Activated naive CD8-positive, alpha-beta T cell treated with anti-CD3 and anti-CD28 coated beads for 36 hours (primary cell): ENCODE data around the gene RDM1. TPM values are rescaled to one million over a fixed set of nuclear protein-coding genes. Genes with fewer than 3 reads are reported as not detected.
"Not testable (repeated sequence)": the region's sequence is repeated elsewhere in the genome, so short reads cannot be mapped to it uniquely, and the experiment has no call there.

Experiments
- DNase-seq: peaks from one replicate; pipeline ENCODE4 v3.0.0; 2021
- H3K27ac Mint-ChIP-seq: one replicate; pipeline ENCODE4 v1.8.0; 2022; ENCODE audit warnings: mild to moderate bottlenecking, moderate library complexity, mixed read lengths
- H3K27me3 Mint-ChIP-seq: one replicate; pipeline ENCODE4 v1.8.0; 2022; ENCODE audit warnings: mild to moderate bottlenecking, mixed read lengths
- H3K36me3 Mint-ChIP-seq: one replicate; pipeline ENCODE4 v1.8.0; 2021; ENCODE audit warnings: mild to moderate bottlenecking, mixed read lengths
- H3K4me1 Mint-ChIP-seq: one replicate; pipeline ENCODE4 v1.8.0; 2021; ENCODE audit warnings: mixed read lengths
- H3K4me3 Mint-ChIP-seq: one replicate; pipeline ENCODE4 v1.8.0; 2022; ENCODE audit warnings: mild to moderate bottlenecking, moderate library complexity, mixed read lengths
- H3K9me3 Mint-ChIP-seq: one replicate; pipeline ENCODE4 v1.8.0; 2022; ENCODE audit warnings: mixed read lengths
- total RNA-seq, 2 experiments: library from RNA; stranded (reverse); gene quantifications; one replicate each; pipeline ENCODE4 v1.2.3, GENCODE V29; 2021

The RDM1 gene
- total RNA-seq, 2 experiments from 2014 or later, result 4.3 to 5.6 TPM

- no peaks in the 10 kb centered on the region for H3K27me3 Mint-ChIP-seq
- H3K4me3 Mint-ChIP-seq, result no peak overlapping the region
- H3K9me3 Mint-ChIP-seq, result no peaks in the 10 kb centered on the region
- H3K27ac Mint-ChIP-seq, result no peak overlapping the region
- H3K4me1 Mint-ChIP-seq, result peaks cover 7% of the 10 kb centered on the region
- peaks cover 2% of the 10 kb centered on the region for H3K36me3 Mint-ChIP-seq
- no peak for DNase-seq
Observed at GRCh38 chr17:35914354-35914753, 16.2 kb downstream of the RDM1 start.

- Mint-ChIP-seq H3K36me3 (peaks cover 2% of the 10 kb centered on the region), H3K27me3 (no peaks in the 10 kb centered on the region), H3K27ac (no peak overlapping the region), H3K4me3 (no peak overlapping the region), H3K9me3 (no peaks in the 10 kb centered on the region), H3K4me1 (peaks cover 7% of the 10 kb centered on the region)
- DNase-seq, result no peak
Observed at GRCh38 chr17:35913609-35914008, 17.0 kb downstream of the RDM1 start.

- DNase-seq, result no peak
- H3K36me3 Mint-ChIP-seq, result peaks cover 2% of the 10 kb centered on the region
- H3K4me1 Mint-ChIP-seq, result peaks cover 7% of the 10 kb centered on the region
- H3K4me3 Mint-ChIP-seq, result no peak overlapping the region
- no peak overlapping the region for H3K27ac Mint-ChIP-seq
- no peaks in the 10 kb centered on the region for H3K9me3 Mint-ChIP-seq
- H3K27me3 Mint-ChIP-seq, result no peaks in the 10 kb centered on the region
Observed at GRCh38 chr17:35912942-35913341, 17.6 kb downstream of the RDM1 start.

- H3K4me3 Mint-ChIP-seq, result no peak overlapping the region
- no peaks in the 10 kb centered on the region for H3K9me3 Mint-ChIP-seq
- no peaks in the 10 kb centered on the region for H3K27me3 Mint-ChIP-seq
- H3K27ac Mint-ChIP-seq, result no peak overlapping the region
- H3K4me1 Mint-ChIP-seq, result peaks cover 7% of the 10 kb centered on the region
- H3K36me3 Mint-ChIP-seq, result peaks cover 2% of the 10 kb centered on the region
- DNase-seq, result no peak
Observed at GRCh38 chr17:35912339-35912912, 18.1 kb downstream of the RDM1 start.

GRCh38 chr17:35909408-35909807, 21.2 kb downstream of the RDM1 start:
- H3K4me1 Mint-ChIP-seq, result peaks cover 7% of the 10 kb centered on the region
- H3K27ac Mint-ChIP-seq, result no peak overlapping the region
- no peak for DNase-seq
- H3K36me3 Mint-ChIP-seq, result peaks cover 2% of the 10 kb centered on the region
- H3K4me3 Mint-ChIP-seq, result no peak overlapping the region
- H3K9me3 Mint-ChIP-seq, result no peaks in the 10 kb centered on the region
- peaks cover 4% of the 10 kb centered on the region for H3K27me3 Mint-ChIP-seq

- H3K4me1 Mint-ChIP-seq, result no peaks in the 10 kb centered on the region
- DNase-seq, result no peak
- H3K36me3 Mint-ChIP-seq, result no peaks in the 10 kb centered on the region
- peaks cover 4% of the 10 kb centered on the region for H3K27me3 Mint-ChIP-seq
- no peak overlapping the region for H3K27ac Mint-ChIP-seq
- no peaks in the 10 kb centered on the region for H3K9me3 Mint-ChIP-seq
- no peak overlapping the region for H3K4me3 Mint-ChIP-seq
Observed at GRCh38 chr17:35907691-35908090, 22.9 kb downstream of the RDM1 start.

- H3K4me1 Mint-ChIP-seq, result no peaks in the 10 kb centered on the region
- no peak overlapping the region for H3K4me3 Mint-ChIP-seq
- DNase-seq, result no peak
- no peak overlapping the region for H3K27ac Mint-ChIP-seq
- peaks cover 4% of the 10 kb centered on the region for H3K27me3 Mint-ChIP-seq
- no peaks in the 10 kb centered on the region for H3K36me3 Mint-ChIP-seq
- no peaks in the 10 kb centered on the region for H3K9me3 Mint-ChIP-seq
Observed at GRCh38 chr17:35906926-35907637, 23.5 kb downstream of the RDM1 start.

- DNase-seq, result no peak
- Mint-ChIP-seq H3K4me1 (peaks cover under 1% of the 10 kb centered on the region), H3K9me3 (peaks cover under 1% of the 10 kb centered on the region), H3K27me3 (peaks cover 4% of the 10 kb centered on the region), H3K27ac (no peak overlapping the region), H3K36me3 (peaks cover under 1% of the 10 kb centered on the region), H3K4me3 (no peak overlapping the region)
Observed at GRCh38 chr17:35906191-35906925, 24.2 kb downstream of the RDM1 start.

GRCh38 chr17:35903451-35903850, 27.1 kb downstream of the RDM1 start:
- Mint-ChIP-seq H3K4me1 (peaks cover 28% of the 10 kb centered on the region), H3K4me3 (no peak overlapping the region), H3K36me3 (peaks cover 4% of the 10 kb centered on the region), H3K9me3 (peaks cover 2% of the 10 kb centered on the region), H3K27ac (no peak overlapping the region), H3K27me3 (peaks cover 4% of the 10 kb centered on the region)
- DNase-seq, result no peak

GRCh38 chr17:35901631-35902175, 28.9 kb downstream of the RDM1 start:
- Mint-ChIP-seq H3K36me3 (peaks cover 4% of the 10 kb centered on the region), H3K4me3 (no peak overlapping the region), H3K27me3 (peaks cover 4% of the 10 kb centered on the region), H3K4me1 (peaks cover 38% of the 10 kb centered on the region), H3K27ac (no peak overlapping the region), H3K9me3 (peaks cover 2% of the 10 kb centered on the region)
- no peak for DNase-seq

- Mint-ChIP-seq H3K4me1 (peaks cover 45% of the 10 kb centered on the region), H3K36me3 (peaks cover 4% of the 10 kb centered on the region), H3K27ac (peak overlapping the region; percentile 22), H3K27me3 (peaks cover 4% of the 10 kb centered on the region), H3K4me3 (peak overlapping the region; percentile 56), H3K9me3 (peaks cover 2% of the 10 kb centered on the region)
- no peak for DNase-seq
Observed at GRCh38 chr17:35900708-35901480, 29.7 kb downstream of the RDM1 start.

GRCh38 chr17:35900280-35900679, 30.3 kb downstream of the RDM1 start:
- H3K27ac Mint-ChIP-seq, result peak overlapping the region; percentile 80
- H3K36me3 Mint-ChIP-seq, result peaks cover 4% of the 10 kb centered on the region
- peaks cover 51% of the 10 kb centered on the region for H3K4me1 Mint-ChIP-seq
- no peak for DNase-seq
- peak overlapping the region; percentile 56 for H3K4me3 Mint-ChIP-seq
- H3K9me3 Mint-ChIP-seq, result peaks cover 2% of the 10 kb centered on the region
- peaks cover 4% of the 10 kb centered on the region for H3K27me3 Mint-ChIP-seq

- Mint-ChIP-seq H3K36me3 (peaks cover 4% of the 10 kb centered on the region), H3K4me1 (peaks cover 56% of the 10 kb centered on the region), H3K27ac (peak overlapping the region; percentile 93), H3K9me3 (peaks cover 2% of the 10 kb centered on the region), H3K27me3 (no peaks in the 10 kb centered on the region), H3K4me3 (peak overlapping the region; percentile 69)
- DNase-seq, result peak; percentile 50
Observed at GRCh38 chr17:35898283-35899070, 32.1 kb downstream of the RDM1 start.

- not testable (repeated sequence) for DNase-seq, H3K36me3 Mint-ChIP-seq, H3K27me3 Mint-ChIP-seq, H3K9me3 Mint-ChIP-seq
- H3K4me3 Mint-ChIP-seq, result peak overlapping the region; percentile 69
- H3K27ac Mint-ChIP-seq, result peak overlapping the region; percentile 93
- peaks cover 61% of the 10 kb centered on the region for H3K4me1 Mint-ChIP-seq
Observed at GRCh38 chr17:35897772-35898171, 32.8 kb downstream of the RDM1 start.
